H1 (cell line): ENCODE results near the gene ZNF70. TPM values are rescaled to one million over a fixed set of nuclear protein-coding genes. Genes with fewer than 3 reads are reported as not detected.

Source experiments
- CTCF ChIA-PET: fragments of 300-600 bp; sonication (Branson Sonifier 250); formaldehyde crosslinking; loops from one replicate; lab custom pipeline; 2021; ENCODE audit not compliant: partially characterized antibody; lab: Charles Lee
- POLR2A ChIA-PET: fragments of 300-600 bp; sonication (Branson Sonifier 250); formaldehyde crosslinking; loops from one replicate; lab custom pipeline; 2021; ENCODE audit warnings: inconsistent platforms; ENCODE audit not compliant: partially characterized antibody; lab: Charles Lee
- DNase-seq, 2 experiments: peaks; one replicate each; pipeline versions ENCODE4 v3.0.0 to v3.0.0-alpha.2; 2010 to 2022; ENCODE audit warnings: low spot score in 2 of 2, low read depth in 1 of 2, mixed read lengths in 1 of 2
- FAIRE-seq: peaks from 2 replicates; lab custom pipeline; 2011; peaks lifted over from hg19 to GRCh38; lab: Jason Lieb, UNC
- H2AFZ ChIP-seq: 2 replicates; pipeline ENCODE4 v1.8.1; 2012; ENCODE audit warnings: low read length, inconsistent platforms
- H2AK5ac ChIP-seq: 2 replicates; pipeline ENCODE4 v1.6.1; 2013; ENCODE audit warnings: low read depth, low read length
- H2BK120ac ChIP-seq: replicated peaks from 2 replicates; pipeline ENCODE3; 2013; ENCODE audit warnings: low read depth, low read length, inconsistent platforms
- H2BK12ac ChIP-seq: 2 replicates; pipeline ENCODE4 v1.6.1; 2013; ENCODE audit warnings: low read depth, low read length
- H2BK15ac ChIP-seq: 2 replicates; pipeline ENCODE4 v1.6.1; 2013; ENCODE audit warnings: low read length
- H2BK20ac ChIP-seq: 2 replicates; pipeline ENCODE4 v1.6.1; 2013; ENCODE audit warnings: low read length
- H2BK5ac ChIP-seq: 2 replicates; pipeline ENCODE4 v1.6.1; 2013; ENCODE audit warnings: low read depth, low read length
- H3K14ac ChIP-seq: 2 replicates; pipeline ENCODE4 v1.6.1; 2013; ENCODE audit warnings: inconsistent platforms; ENCODE audit not compliant: insufficient read length
- H3K18ac ChIP-seq: 2 replicates; pipeline ENCODE4 v1.6.1; 2013; ENCODE audit warnings: low read length; ENCODE audit errors: extremely low read depth
- H3K23ac ChIP-seq: 2 replicates; pipeline ENCODE4 v1.6.1; 2013; ENCODE audit warnings: inconsistent platforms; ENCODE audit not compliant: insufficient read length
- H3K23me2 ChIP-seq: 2 replicates; pipeline ENCODE4 v1.6.1; 2013; ENCODE audit warnings: low read depth, low read length
- H3K27ac ChIP-seq: 2 replicates; pipeline ENCODE4 v1.6.1; 2011; ENCODE audit warnings: low read depth, low read length, inconsistent platforms
- H3K27me3 ChIP-seq, 4 experiments: replicated peaks in 1 of 4; 1 replicate in 1 of 4; 2 replicates in 3 of 4; pipeline versions ENCODE4 v1.6.1 to v1.8.1; 2011 to 2013; ENCODE audit warnings: low read length in 3 of 4, mild to moderate bottlenecking in 3 of 4, inconsistent platforms in 2 of 4, mixed read lengths in 2 of 4, moderate library complexity in 1 of 4; ENCODE audit not compliant: control insufficient read depth in 3 of 4, insufficient read depth in 3 of 4; ENCODE audit errors: extremely low read depth in 1 of 4
- H3K36me3 ChIP-seq, 4 experiments: 2 replicates each; pipeline versions ENCODE4 v1.6.1 to v1.8.1; 2011 to 2013; ENCODE audit warnings: mild to moderate bottlenecking in 4 of 4, low read length in 3 of 4, moderate library complexity in 2 of 4, control low read depth in 1 of 4, inconsistent platforms in 1 of 4; ENCODE audit not compliant: insufficient read depth in 4 of 4, control insufficient read depth in 2 of 4
- H3K4ac ChIP-seq: replicated peaks from 2 replicates; pipeline ENCODE3; 2013; ENCODE audit warnings: low read length, low read depth, mixed read lengths, inconsistent platforms; ENCODE audit not compliant: insufficient read length
- H3K4me1 ChIP-seq, 4 experiments: replicated peaks in 1 of 4; 1 replicate in 1 of 4; 2 replicates in 3 of 4; pipeline versions ENCODE4 v1.6.1 to v1.8.1; 2011 to 2013; ENCODE audit warnings: low read length in 3 of 4, inconsistent platforms in 2 of 4, mixed read lengths in 1 of 4; ENCODE audit not compliant: insufficient read depth in 4 of 4, control insufficient read depth in 3 of 4
- H3K4me2 ChIP-seq, 2 experiments: 2 replicates each; pipeline versions ENCODE4 v1.6.1 to v1.8.1; 2011 to 2013; ENCODE audit warnings: low read depth in 2 of 2, low read length in 2 of 2, control low read depth in 1 of 2, inconsistent platforms in 1 of 2, mild to moderate bottlenecking in 1 of 2; ENCODE audit not compliant: insufficient read depth in 1 of 2
- H3K4me3 ChIP-seq, 4 experiments: fragments of 200-600, 300-600 bp in 1 of 4; sonication (generic), shearing (Covaris generic), sonication (Bioruptor Twin) in 1 of 4; 2 replicates each; pipeline versions ENCODE4 v1.5.1 to v1.8.1; 2011 to 2016; ENCODE audit warnings: low read length in 4 of 4, low read depth in 3 of 4, control low read depth in 2 of 4, inconsistent platforms in 2 of 4, mild to moderate bottlenecking in 2 of 4, mixed read lengths in 1 of 4, moderate library complexity in 1 of 4; ENCODE audit not compliant: insufficient read depth in 2 of 4; ENCODE audit errors: extremely low read depth in 1 of 4
- H3K56ac ChIP-seq: replicated peaks from 2 replicates; pipeline ENCODE3; 2013; ENCODE audit warnings: low read depth, mild to moderate bottlenecking, mixed read lengths, low read length, inconsistent platforms; ENCODE audit not compliant: insufficient read length
- H3K79me1 ChIP-seq: 2 replicates; pipeline ENCODE4 v1.6.1; 2013; ENCODE audit warnings: low read depth, low read length, control low read depth
- H3K79me2 ChIP-seq, 2 experiments: 2 replicates each; pipeline versions ENCODE4 v1.6.1 to v1.8.1; 2012 to 2013; ENCODE audit warnings: low read length in 2 of 2, mild to moderate bottlenecking in 2 of 2, inconsistent platforms in 1 of 2; ENCODE audit not compliant: insufficient read depth in 2 of 2, control insufficient read depth in 1 of 2
- H3K9ac ChIP-seq, 4 experiments: replicated peaks in 1 of 4; 1 replicate in 1 of 4; 2 replicates in 3 of 4; pipeline versions ENCODE4 v1.6.1 to v1.8.1; 2011 to 2013; ENCODE audit warnings: low read depth in 3 of 4, low read length in 3 of 4, control low read depth in 2 of 4, mild to moderate bottlenecking in 2 of 4, moderate library complexity in 2 of 4, inconsistent platforms in 1 of 4; ENCODE audit errors: extremely low read depth in 1 of 4
- H3K9me3 ChIP-seq, 2 experiments: 2 replicates each; pipeline versions ENCODE4 v1.6.1 to v1.8.1; 2012 to 2013; ENCODE audit warnings: mild to moderate bottlenecking in 2 of 2, moderate library complexity in 2 of 2, control low read depth in 1 of 2, inconsistent platforms in 1 of 2, low read depth in 1 of 2, low read length in 1 of 2, mixed read lengths in 1 of 2; ENCODE audit not compliant: insufficient read depth in 2 of 2
- H4K20me1 ChIP-seq, 2 experiments: replicated peaks in 1 of 2; 2 replicates each; pipeline versions ENCODE3 to v1.8.1; 2011 to 2013; ENCODE audit warnings: inconsistent platforms in 2 of 2, low read length in 2 of 2, mild to moderate bottlenecking in 1 of 2; ENCODE audit not compliant: insufficient read depth in 2 of 2, control insufficient read depth in 1 of 2
- H4K5ac ChIP-seq: 2 replicates; pipeline ENCODE4 v1.6.1; 2013; ENCODE audit warnings: low read length, low read depth, mixed read lengths, inconsistent platforms; ENCODE audit not compliant: insufficient read length
- H4K8ac ChIP-seq: 2 replicates; pipeline ENCODE4 v1.8.0; 2013; ENCODE audit warnings: mild to moderate bottlenecking, moderate library complexity, low read length, inconsistent platforms; ENCODE audit not compliant: insufficient read depth; ENCODE audit errors: extremely low read depth
- H4K91ac ChIP-seq: replicated peaks from 2 replicates; pipeline ENCODE3; 2013; ENCODE audit warnings: low read length, mixed read lengths, inconsistent platforms; ENCODE audit not compliant: insufficient read length
- ATF2 ChIP-seq: IDR thresholded peaks from 2 replicates; pipeline ENCODE4 v1.6.1; 2012; ENCODE audit warnings: low read length, inconsistent platforms
- BCL11A ChIP-seq, 2 experiments: IDR thresholded peaks; one replicate each; pipeline ENCODE4 v1.6.1; 2011; ENCODE audit warnings: low read depth in 2 of 2, low read length in 2 of 2, mild to moderate bottlenecking in 2 of 2
- CHD1 ChIP-seq: IDR thresholded peaks from 2 replicates; pipeline ENCODE4 v1.6.1; 2012; ENCODE audit warnings: low read depth, low read length, improper control_type of control experiment
- KDM1A ChIP-seq: fragments of 200-600, 300-600 bp; sonication (generic); IDR thresholded peaks from 2 replicates; pipeline ENCODE4 v1.7.1; 2016; ENCODE audit warnings: mild to moderate bottlenecking, low read length, borderline replicate concordance
- KDM5A ChIP-seq: fragments of 200-600 bp; IDR thresholded peaks from 2 replicates; pipeline ENCODE4 v1.7.1; 2012; ENCODE audit warnings: mild to moderate bottlenecking, low read length, inconsistent platforms, mixed read lengths
- POLR2A ChIP-seq, 2 experiments: IDR thresholded peaks; 1 replicate in 1 of 2; 2 replicates in 1 of 2; pipeline ENCODE4 v1.6.1; 2011; ENCODE audit warnings: low read depth in 2 of 2, low read length in 2 of 2, mild to moderate bottlenecking in 2 of 2; ENCODE audit errors: control extremely low read depth in 1 of 2
- RBBP5 ChIP-seq: IDR thresholded peaks from 2 replicates; pipeline ENCODE4 v1.7.1; 2012; ENCODE audit warnings: low read depth, mild to moderate bottlenecking, inconsistent platforms, low read length, moderate library complexity, borderline replicate concordance
- SP1 ChIP-seq: IDR thresholded peaks from 2 replicates; pipeline ENCODE4 v1.6.1; 2011; ENCODE audit warnings: low read depth, low read length
- SP4 ChIP-seq: IDR thresholded peaks from 2 replicates; pipeline ENCODE4 v1.6.1; 2012; ENCODE audit warnings: low read length, inconsistent platforms
- TAF1 ChIP-seq: IDR thresholded peaks from 2 replicates; pipeline ENCODE4 v1.6.1; 2011; ENCODE audit warnings: mild to moderate bottlenecking, low read depth, low read length
- USF2 ChIP-seq: IDR thresholded peaks from 2 replicates; pipeline ENCODE4 v1.6.1; 2011; ENCODE audit warnings: low read length, improper control_type of control experiment
- ZNF274 ChIP-seq: IDR thresholded peaks from 2 replicates; pipeline ENCODE4 v1.7.0; 2012; ENCODE audit warnings: low read length, borderline replicate concordance; ENCODE audit errors: extremely low read depth
- WGBS, 2 experiments: shearing (Covaris generic) in 1 of 2; methylation state at CpG; one replicate each; pipeline versions ENCODE4 v1.1.6 to v1.1.7; 2013 to 2015; ENCODE audit warnings: low lambda C conversion rate in 2 of 2, mixed read lengths in 2 of 2, inconsistent platforms in 1 of 2, low coverage in 1 of 2, missing lambda C conversion rate in 1 of 2; ENCODE audit not compliant: insufficient replicate concordance in 2 of 2, insufficient coverage in 1 of 2, insufficient read length in 1 of 2; ENCODE audit errors: extremely low coverage in 1 of 2, missing lambda C conversion rate in 1 of 2; 5-methylcytosine and 5-hydroxymethylcytosine counted together
- polyA plus RNA-seq, 7 experiments: library from polyadenylated mRNA; depleted of rRNA in 3 of 7; stranded (reverse) in 5 of 7; unstranded in 2 of 7; fragments of >200 nt in 5 of 7; fragments of 200-250 nt in 2 of 7; gene quantifications; 1 replicate in 5 of 7; 2 replicates in 1 of 7; 4 replicates in 1 of 7; pipeline versions ENCODE4 v1.2.1 to v1.2.3, GENCODE V29; 2011 to 2013; ENCODE audit warnings: missing spikeins in 2 of 7, mixed read lengths in 2 of 7
- total RNA-seq: library from RNA; stranded (reverse); fragmentation: NEBNext Ultra II Directional; extraction: Animal tissue kit (Norgen Biotek cat#: 25700); gene quantifications from 2 replicates; pipeline ENCODE4 v1.2.1, GENCODE V29; 2021

The ZNF70 gene
- total and polyA plus RNA-seq, 2 of the 8 experiments (the other 6 are each of a cell fraction or from before 2014, with no cell fraction given), result 1.1 to 2.6 TPM

GRCh38 chr22:23750367-23750713 lies 572 bp downstream of the ZNF70 start:
- no peak overlapping the region for H4K91ac ChIP-seq
- H3K9me3 ChIP-seq, result no peaks in the 10 kb centered on the region
- no peak overlapping the region for H2BK15ac ChIP-seq
- H3K4me1 ChIP-seq, result peaks cover 0 to 6% (median 2%) of the 10 kb centered on the region in 4 experiments; a peak in 3 of 7 replicates
- H3K4ac ChIP-seq, result no peak overlapping the region
- FAIRE-seq (no peak), DNase-seq (no peak)
- ChIA-PET CTCF (interaction anchor here (0.5 to 1.7 kb wide), 2 partner anchors 18 to 26 kb away, joined by 3 to 5 read pairs; partner anchors contain the start of gene CHCHD10), POLR2A (interaction anchor here (0.9 to 2.3 kb wide), 5 partner anchors 13 to 99 kb away, joined by 3 to 8 read pairs (median 3); partner anchors contain the start of gene CHCHD10)
- no peaks in the 10 kb centered on the region for H4K20me1 ChIP-seq
- no peak overlapping the region for H3K18ac ChIP-seq
- H2AK5ac ChIP-seq, result no peak overlapping the region
- no peaks in the 10 kb centered on the region for H3K27me3 ChIP-seq
- peak overlapping the region; percentile 78; the same call in 1 of the 2 replicates for H2AFZ ChIP-seq
- no peak overlapping the region for H2BK12ac ChIP-seq
- no peak overlapping the region for H3K27ac ChIP-seq
- WGBS, 2 experiments, result 51% methylated on average over 5 of the region's 5 CpGs; no CpG with 5 or more reads in 1 of the 2 experiments
- no peak overlapping the region for H3K56ac ChIP-seq
- peak overlapping the region in 3 of 4 experiments; percentile 38 to 62 (median 49); a peak in 3 of 7 replicates for H3K9ac ChIP-seq
- no peak overlapping the region for H2BK5ac ChIP-seq
- no peak overlapping the region for H3K23ac ChIP-seq
- no peak overlapping the region for H3K14ac ChIP-seq
- H3K79me1 ChIP-seq, result no peaks in the 10 kb centered on the region
- H2BK20ac ChIP-seq, result no peak overlapping the region
- H3K79me2 ChIP-seq, result no peaks in the 10 kb centered on the region
- H3K4me2 ChIP-seq, result peak overlapping the region; percentile 74 to 95
- no peak overlapping the region for H4K5ac ChIP-seq
- H3K4me3 ChIP-seq, result peak overlapping the region; percentile 59 to 83 (median 78)
- no peaks in the 10 kb centered on the region for H3K36me3 ChIP-seq
- no peak overlapping the region for H2BK120ac ChIP-seq
- peaks cover 11% of the 10 kb centered on the region; the same call in 1 of the 2 replicates for H3K23me2 ChIP-seq
- H4K8ac ChIP-seq, result no peak overlapping the region
- TF ChIP-seq SP1 (no peak), ZNF274 (no peak), RBBP5 (no peak), POLR2A (IDR thresholded peaks at IDR 0.05; ENCODE audit: control extremely low read depth in 1 of 2, low read depth in 2 of 2, low read length in 2 of 2) (no peak), SP4 (no peak), BCL11A (IDR thresholded peaks at IDR 0.05; ENCODE audit: low read depth in 2 of 2, low read length in 2 of 2) (no peak), USF2 (no peak), TAF1 (no peak), CHD1 (no peak), KDM1A (no peak), KDM5A (no peak), ATF2 (no peak)
